Astrocyte of the spinal cord (primary cell): ENCODE measurements around the gene CTAG1A.
"Not testable (repeated sequence)": the region's sequence is repeated elsewhere in the genome, so short reads cannot be mapped to it uniquely, and the experiment has no call there.

Experiments used
- DNase-seq: peaks from one replicate; pipeline ENCODE4 v3.0.0; 2011; ENCODE audit warnings: low read depth, low spot score
- H3K4me3 ChIP-seq: 2 replicates; pipeline ENCODE4 v1.5.1; 2011; ENCODE audit warnings: low read depth, mild to moderate bottlenecking, low read length, moderate library complexity
- in situ Hi-C: cut with HindIII; loops from 2 replicates; pipeline ENCODE4 v1.10.0; 2017; ENCODE audit warnings: low sequenced_read_pairs

The CTAG1A gene

DNA sequence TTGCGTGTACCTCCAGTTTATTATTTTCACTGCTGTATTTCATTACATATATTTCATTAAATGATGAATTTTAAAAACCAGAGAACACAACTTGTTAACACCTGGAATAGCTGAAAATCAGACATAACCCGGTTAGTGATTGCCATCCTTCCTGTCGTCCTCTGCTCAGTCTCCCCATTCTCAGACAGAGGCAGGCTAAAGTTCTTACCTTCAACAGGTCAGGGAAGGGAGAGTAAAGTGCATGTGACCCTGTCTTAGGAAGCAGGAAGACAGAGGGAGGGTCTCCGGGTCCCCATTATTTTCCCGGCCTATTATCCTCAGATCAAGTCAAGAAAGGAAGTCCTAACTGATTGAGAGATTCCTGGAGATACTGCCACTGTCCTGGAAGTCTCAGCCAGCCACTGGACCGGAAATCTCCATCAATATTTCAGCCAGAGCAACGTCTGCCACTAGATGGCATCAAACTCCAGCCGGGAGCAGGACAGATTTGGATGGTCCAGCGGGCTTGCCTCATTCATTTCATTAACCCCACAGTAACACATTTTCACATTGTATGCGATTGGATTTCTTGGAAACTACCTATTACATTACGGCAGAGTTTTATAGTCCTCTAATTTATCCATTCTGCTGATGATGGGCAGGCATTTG is 36.0 kb downstream of the CTAG1A start:
- H3K4me3 ChIP-seq, in situ Hi-C loops, DNase-seq: not testable (repeated sequence)

DNA sequence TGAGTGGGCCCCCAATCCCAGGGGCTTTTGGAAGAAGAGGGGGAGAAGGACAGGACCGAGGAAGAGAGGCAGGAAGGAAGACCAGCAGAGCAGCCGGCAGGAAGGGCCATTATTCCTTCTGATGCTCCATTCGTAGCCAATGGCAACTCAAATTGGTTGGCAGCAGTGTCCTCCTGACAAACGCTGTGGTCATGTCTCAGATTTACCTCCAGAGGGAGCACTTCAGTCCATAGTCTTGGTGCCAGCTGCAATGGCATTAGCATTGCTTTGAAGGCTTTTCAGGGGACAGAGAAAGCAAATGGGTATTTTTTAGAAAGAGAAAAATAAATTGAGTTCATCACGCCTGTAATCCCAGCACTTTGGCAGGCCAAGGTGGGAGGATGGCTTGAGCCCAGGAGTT is 44.0 kb downstream of the CTAG1A start:
- DNase-seq, in situ Hi-C loops, H3K4me3 ChIP-seq: not testable (repeated sequence)

GRCh38 chrX:154630949-154631348 is 46.0 kb downstream of the CTAG1A start:
- in situ Hi-C loops, H3K4me3 ChIP-seq, DNase-seq: not testable (repeated sequence)

DNA sequence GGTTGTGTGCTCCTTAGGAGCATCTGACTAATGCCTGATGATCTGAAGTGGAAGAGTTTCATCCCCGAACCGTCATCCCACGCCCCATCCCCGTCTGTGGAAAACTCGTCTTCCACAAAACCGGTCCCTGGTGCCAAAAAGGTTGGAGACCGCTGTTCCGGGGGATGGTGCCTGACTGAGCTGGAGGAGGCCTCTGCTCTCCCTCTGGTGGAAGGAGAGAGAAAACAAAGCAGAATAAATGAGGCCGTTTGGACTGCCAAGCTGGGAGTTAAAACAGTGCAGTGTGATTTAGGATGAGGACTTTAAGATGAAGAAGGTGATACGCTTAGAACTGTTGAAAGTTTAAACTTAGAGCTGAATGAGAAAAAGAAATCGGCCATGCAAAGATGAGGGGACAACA is 48.7 kb downstream of the CTAG1A start:
- H3K4me3 ChIP-seq, DNase-seq, in situ Hi-C loops: not testable (repeated sequence)
